Stimulated activated CD8-positive, alpha-beta memory T cell treated with anti-CD3 and anti-CD28 coated beads, Interleukin-2, amount 100 ng/mL, for 1 hour (primary cell): ENCODE results near the gene ZSWIM3.

Source experiments
- DNase-seq, 2 donors: peaks; one replicate each; pipeline ENCODE4 v3.0.0-alpha.2; 2020; ENCODE audit warnings: low read depth in 2 of 2

The ZSWIM3 gene

DNA sequence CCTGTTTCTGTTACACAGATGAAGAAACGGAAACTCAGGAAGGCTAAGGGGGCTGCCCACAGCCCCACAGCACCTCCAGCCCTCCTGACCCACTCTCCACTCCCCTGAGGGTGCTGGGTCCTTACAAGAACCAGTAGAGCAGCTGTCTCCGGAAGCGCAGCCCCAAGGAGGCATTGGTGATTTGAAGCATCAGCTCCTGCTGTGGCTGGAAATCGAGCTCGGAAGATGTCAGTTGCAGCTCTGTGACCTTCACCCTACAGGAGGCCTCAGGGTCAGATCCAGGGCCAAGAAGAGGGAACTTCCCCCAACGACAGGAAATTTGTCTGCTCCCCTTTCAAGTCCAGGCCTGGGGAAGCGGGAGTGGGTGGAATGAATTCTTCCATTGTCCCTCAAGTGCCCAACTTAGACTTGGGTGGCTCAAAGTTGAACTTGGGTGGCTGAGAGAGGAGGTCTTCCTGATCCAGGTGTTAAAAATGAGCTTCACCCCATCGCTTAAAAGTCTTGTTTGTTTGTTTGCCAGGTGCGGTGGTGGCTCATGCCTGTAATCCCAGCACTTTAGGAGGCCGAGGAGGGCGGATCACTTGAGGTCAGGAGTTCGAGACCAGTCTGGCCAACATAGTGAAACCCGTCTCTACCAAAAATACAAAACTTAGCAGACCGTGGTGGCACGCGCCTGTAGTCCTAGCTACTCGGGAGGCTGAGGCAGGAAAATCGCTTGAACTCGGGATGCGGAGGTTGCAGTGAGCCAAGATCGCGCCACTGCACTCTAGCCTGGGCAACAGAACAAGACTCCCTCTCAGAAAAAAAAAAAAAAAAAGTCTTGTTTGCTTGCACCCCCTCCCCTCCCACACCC lies 52.6 kb downstream of the ZSWIM3 start:
- DNase-seq = no peak

DNA sequence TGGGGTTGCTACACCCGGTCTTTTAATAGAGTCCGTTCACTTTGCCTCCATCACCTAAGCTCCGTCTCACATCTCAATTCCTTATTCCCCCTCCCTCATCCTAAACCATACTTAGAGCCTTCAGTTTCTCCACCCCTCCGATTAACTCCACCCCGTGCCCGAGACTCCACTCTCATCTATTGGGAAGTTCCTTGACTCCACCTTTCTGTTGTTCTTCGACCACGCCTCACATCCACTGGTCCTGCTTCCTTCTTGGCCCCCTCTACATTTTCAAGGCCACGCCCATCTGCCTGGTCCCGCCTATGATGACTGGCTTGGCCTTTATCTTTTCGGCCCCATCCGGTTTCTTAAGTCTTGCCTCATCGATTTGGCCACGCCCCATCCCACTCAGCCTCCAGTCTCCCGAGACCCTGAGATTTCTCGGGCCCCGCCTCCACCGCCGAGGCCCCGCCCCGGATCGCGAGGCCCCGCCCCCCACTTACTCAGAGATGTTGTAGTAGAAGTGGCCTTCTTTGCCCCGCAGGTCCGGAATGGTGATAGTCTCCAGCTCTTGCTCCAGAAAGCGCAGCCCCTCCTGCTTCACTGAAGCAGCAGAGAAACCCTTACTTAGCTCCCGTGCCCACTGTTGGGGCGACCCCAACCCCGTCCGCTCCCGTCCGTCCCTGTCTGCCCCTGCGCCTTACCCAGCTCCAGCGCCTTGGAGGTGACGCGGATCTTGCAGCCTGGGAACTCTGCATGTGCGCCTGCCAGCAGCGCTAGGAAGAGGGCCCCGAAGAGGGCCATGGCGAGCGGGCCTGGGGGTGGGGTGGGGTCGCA lies 53.5 kb downstream of the ZSWIM3 start:
- peak; percentile 79 for DNase-seq

DNA sequence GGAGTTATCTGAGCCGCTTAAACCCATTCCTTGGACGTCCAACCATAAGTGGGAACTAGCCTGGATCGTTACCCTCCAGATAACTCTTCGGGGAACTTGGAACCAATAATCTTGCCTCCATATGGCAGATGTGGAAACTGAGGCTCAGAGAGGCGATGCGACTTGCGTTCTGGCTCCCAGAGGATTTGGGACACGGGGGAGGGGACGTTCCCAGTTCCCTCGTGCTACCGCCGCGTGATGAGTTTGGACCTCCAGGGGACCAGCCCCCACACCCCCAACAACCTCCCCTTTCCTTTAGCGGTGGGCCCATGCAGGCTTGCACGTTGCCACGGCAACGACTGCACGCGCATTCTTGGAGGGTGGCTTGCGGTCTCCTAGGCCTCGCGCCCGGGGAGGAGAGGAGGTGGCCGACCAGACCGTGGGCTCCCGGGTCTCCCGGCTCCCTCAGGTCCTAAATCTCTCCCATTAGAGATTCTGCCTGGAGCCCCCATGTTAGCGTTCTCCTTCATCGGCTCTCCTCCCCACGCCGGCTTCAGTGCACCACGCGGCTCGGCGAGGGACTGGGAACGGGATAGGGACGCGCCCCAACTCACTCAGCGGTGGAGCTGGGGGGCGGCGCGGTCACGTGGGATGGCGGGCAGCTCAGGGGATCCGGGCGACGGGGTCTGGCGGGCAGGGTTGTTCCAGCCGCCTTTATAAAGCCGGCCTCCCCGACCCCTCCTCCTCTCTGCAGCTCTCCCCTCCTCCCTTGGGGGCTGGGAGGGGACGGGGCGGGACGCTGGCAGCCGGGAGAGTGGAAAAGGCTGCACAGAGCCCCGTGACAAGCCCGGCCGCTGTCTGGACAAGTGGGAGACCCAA lies 54.3 kb downstream of the ZSWIM3 start, which contains the start of gene PLTP:
Gene PLTP, minus strand, starts transcription at position 670 of the 858 bp plus-strand sequence. CDS start 703 bp downstream, outside the sequence.
- DNase-seq = no peak

DNA sequence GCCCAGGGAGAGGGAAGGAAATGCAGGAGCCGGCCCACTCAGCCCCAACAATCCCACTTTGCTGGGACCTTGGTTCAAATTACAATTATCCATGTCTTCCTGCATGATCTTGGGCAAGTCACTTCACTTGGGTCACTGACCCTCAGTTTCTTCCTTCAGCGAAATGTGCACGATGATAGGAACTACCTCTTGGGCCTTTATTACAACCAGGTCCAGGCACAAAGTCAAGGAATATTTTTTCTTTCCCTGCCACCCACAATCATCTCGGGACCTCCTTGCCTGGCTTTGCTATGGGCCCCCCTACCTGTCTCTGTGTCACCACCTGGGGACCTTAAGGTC lies 54.9 kb downstream of the ZSWIM3 start:
- no peak for DNase-seq

DNA sequence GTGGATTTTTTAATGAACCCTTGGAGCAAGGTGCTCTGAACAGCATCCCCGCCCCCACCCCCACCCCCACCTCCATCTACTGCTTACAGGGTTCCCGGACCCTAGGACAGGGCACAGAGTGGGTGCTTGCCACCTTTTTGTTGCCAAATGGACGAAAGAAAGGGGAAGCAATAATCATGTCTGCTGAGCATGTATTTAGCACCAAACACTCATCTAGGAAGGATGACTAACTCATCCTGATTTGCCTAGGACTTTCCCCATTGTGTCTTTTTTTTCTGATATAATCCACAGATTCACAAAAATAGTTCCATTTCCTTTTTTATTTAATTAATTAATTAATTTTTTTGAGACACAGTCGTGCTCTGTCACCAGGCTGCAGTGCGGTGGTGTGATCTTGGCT lies 55.7 kb downstream of the ZSWIM3 start:
- no peak for DNase-seq

DNA sequence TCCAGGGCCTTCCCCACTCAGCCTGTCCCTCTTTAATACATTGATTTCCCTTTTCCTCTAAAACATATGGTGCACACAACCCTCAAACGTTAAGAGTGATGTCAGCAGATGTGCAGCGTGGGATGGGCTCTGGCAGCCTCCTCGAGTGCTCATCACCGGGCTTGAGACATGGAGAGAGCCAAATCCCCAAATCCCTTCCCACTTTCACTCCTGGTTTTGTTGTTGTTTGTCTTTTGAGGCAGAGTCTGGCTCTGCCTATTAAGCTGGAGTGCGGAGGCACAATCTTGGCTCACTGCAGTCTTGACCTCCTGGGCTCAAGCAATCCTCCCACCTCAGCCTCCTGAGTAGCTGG lies 60.4 kb downstream of the ZSWIM3 start:
- DNase-seq = no peak

DNA sequence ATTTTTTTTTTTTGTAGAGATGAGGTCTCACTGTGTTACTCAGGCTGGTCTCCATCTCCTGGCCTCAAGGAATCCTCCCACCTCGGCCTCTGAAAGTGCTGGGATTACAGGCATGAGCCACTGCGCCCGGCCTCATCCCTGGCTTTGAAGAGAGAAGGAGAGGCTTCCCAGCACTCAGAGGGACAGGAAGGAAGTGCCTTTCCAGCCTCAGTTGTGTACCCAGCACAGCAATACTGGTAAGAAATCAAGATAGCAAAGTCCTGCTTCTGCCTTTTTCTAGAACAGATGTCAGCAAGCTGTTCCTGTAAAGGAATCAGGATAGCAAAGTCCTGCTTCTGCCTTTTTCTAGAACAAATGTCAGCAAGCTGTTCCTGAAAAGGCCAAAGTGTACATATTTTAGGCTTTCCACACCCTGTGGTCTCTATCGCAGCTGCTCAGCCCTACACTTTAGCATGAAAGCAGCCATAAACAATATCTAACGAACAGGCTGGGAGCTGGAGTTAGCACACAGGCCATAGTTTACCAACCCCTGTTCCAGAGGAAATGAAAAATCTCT lies 60.8 kb downstream of the ZSWIM3 start:
- DNase-seq = no peak

DNA sequence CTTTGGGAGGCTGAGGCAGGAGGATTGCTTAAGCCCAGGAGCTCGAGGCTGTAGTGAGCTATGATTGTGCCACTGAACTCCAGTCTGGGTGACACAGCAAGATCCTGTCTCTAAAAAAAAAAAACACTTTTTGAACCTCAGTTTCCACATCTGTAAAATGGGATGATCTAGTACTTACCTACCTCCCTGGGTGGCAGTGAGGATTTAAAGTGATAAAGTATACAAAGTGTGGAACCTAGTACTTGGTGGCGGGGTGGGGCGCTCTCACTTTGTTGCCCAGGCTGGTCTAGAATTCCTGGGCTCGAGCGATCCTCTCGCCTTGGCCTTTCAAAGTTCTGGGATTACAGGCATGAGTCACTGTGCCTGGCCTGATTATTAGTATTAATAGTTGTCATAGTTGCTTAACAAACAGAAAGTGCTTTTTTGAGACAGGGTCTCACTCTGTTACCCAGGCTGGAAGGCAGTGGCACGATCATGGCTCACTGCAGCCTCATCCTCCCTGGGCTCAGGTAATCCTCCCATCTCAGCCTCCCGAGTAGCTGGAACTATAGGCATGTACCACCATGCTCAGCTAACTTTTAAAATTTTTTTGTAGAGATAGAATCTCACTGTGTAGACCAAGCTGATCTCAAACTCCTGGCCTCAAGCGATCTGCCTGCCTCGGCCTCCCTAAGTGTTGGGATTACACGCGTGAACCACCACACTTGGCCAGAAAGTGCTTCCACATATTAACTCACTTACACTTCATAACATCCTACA lies 61.5 kb downstream of the ZSWIM3 start:
- DNase-seq = no peak

DNA sequence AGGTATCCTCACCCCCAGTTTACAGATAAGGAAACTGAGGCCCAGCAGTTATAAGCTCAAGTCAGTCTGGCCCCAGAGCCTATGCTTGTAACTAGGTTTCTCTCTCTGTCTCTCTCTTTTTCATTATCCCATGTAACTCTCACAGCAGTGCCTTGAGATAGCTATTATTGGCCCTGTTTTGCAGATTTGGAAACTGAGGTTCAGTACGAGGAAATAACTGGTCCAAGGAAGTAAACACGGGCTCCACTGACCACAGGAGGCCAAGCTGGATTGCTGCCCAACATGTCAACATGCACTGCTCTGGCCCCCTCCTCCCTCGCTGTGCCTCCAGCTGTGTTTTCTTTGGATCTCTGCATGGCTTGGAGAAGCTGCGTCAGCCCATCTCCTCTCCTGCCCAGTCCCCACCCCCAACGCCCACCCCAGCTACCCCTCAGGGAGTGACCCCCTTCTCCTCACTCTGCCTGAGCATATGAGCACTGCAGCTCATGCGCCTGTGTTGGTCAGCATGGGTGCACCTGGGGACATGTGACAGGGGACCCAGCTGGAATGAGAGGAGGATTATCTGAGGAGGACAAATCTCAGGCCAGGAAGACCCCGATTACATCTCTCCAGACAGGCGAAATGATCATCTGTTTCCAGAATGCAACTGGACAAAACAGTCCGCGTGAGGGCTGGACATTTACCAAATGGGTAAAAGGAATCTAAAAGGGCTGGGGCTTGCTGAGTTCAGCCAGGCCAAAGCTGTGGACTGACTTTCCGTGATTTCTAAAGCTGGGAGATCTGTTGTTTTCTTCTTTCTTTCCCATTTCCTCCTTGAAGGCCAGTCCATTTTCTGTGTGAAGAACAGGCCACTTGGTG lies 62.4 kb downstream of the ZSWIM3 start:
- no peak for DNase-seq

DNA sequence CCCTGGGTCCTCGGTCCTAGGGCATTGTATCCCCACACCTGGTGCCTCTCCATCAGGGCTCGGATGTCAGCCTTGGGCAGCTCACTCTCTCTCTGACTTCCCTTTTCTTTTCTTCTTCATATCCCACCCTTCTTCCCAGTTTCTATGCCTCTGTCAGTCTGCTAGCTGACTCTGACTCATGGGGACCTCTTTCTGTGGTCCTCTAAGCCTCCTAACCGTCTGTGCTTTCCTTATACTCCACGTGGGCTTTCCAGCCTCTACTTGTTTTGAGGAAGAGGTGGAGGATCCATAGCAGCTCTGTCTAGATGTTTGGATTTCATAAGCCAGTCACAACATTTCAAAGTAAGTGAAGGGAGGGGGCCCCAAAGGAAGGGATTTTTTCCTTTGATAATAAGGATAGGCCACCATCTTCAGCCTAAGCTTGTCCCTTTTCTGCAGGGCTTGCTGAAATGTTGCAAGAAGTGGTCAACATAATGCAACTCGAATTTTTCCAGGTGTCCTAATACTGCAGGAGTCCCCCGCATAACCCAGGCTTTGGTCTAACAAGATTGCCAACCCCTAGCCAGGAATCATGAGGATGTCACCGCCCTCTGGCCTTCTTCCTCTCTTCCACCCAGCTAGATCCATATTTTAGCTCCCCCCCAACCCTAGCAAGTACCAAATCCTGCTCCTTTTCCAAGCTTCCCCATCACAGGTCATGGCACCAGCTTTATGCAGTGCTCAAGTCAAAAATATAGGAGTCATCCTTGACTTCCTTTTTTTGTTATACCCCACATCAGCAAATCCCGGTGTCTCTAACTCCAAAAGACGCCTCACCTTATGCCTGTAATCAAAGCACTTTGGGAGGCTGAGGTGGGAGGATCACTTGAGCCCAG lies 63.3 kb downstream of the ZSWIM3 start:
- no peak for DNase-seq

DNA sequence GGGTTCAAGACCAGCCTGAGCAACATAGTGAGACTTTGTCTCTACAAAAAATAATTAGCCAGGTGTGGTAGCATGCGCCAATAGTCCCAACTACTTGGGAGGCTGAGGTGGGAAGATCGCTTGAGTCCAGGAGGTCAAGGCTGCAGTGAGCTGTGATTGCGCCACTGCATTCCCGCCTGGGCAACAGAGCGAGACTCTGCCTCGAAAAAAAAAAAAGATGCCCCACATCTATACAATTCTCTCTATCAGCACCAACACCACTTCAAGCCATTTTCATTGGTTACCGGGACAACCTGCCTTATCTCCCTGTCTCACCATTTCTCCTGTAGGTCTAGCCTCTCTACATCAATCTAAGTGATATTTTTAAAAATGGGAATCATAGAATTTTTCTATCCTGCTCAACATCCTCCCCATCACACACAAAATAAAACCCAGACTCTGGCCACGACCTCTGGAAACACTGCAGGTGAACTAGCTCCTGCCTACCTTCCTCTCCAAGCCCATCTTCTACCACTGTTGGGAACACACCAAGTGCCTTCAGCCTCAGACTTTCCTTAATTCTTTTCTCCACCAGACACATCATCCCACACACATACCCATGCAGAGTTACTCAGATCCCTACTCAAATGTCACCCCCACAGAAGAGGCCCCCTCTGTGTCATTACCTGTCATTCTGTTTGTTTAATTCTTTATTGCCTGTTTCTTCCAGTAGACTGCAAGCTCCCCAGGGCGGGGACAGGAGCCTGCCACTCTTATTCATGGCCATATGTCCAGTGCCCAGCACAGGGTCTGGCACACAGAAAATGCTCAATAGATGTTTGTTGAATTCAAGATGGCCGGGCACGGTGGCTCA lies 64.1 kb downstream of the ZSWIM3 start:
- no peak for DNase-seq

DNA sequence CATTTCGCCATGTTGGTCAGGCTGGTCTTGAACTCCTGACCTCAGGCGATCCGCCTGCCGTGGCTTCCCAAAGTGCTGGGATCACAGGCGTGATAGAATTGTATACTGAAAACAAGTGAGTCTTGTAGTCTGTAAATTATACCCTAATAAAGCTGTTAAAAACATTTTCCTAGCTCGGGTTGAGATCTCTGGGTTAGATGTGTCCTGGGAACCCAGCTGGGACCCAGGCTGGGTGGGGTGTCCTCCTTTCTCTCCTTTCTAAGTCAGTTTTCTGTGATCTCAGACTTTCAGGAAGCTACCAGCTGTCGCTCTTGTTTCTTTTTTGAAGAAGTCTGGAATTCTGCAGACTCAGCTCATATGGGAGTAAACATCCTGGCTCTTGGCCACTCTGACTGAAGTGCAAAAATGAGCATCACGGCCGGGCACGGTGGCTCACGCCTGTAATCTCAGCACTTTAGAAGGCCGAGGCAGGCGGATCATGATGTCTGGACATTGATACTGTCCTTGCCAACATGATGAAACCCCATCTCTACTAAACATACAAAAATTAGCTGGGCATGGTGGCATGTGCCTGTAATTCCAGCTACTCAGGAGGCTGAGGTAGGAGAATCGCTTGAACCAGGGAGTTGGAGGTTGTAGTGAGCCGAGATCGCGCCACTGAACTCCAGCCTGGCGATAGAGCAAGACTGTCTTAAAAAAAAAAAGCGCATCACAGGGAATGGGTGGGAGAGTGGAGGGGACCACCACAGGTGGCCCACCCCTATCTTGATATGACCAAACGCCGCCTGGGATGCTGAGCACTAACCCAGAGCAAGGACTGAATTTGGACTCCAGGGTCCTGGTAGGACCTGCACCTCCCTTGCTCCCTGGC lies 67.2 kb downstream of the ZSWIM3 start:
- no peak for DNase-seq

DNA sequence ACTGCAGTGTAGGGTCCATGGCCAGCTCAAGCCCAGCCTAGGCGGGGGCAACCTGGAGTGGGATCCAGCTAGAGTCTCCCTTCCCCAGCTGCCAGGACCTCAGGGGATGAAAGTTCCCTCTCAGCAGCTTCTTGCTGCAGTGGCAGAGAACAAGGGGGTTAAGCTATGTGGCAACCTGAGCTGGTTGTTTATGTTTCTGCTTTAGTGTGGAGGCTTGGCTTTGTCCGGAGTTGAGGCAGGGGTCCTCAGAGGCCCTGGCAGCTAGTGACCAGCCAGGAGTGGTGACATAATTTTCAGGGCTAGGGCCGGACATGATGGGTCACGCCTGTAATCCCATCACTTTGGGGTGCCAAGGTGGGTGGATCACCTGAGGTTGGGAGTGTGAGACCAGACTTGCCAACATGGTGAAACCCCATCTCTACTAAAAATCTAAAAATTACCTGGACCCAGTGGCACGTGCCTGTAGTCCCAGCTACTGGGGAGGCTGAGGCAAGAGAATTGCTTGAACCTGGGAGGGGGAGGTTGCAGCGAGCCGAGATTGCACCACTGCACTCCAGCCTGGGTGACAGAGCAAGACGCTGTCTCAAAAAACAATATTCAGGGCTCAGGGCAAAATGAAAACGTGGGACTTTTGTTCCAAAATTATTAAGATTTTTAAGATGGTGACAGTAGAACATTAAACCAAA lies 68.5 kb downstream of the ZSWIM3 start:
- DNase-seq = no peak

DNA sequence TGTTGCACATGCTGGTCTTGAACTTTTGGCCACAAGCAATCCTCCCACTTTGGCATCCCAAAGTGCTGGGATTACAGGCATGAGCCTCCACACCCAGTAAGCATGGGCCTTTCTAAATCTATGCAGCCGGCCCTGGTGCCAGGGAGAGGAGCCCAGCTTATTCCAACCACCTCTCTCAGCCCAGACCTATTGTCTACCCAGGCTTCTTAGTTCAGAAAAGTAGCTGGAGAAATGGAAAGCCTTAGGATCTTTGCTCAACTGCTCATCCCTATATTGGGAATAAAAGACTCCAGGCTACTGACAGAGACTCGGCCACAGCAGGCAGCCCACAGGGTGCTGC lies 69.3 kb downstream of the ZSWIM3 start:
- DNase-seq = no peak

DNA sequence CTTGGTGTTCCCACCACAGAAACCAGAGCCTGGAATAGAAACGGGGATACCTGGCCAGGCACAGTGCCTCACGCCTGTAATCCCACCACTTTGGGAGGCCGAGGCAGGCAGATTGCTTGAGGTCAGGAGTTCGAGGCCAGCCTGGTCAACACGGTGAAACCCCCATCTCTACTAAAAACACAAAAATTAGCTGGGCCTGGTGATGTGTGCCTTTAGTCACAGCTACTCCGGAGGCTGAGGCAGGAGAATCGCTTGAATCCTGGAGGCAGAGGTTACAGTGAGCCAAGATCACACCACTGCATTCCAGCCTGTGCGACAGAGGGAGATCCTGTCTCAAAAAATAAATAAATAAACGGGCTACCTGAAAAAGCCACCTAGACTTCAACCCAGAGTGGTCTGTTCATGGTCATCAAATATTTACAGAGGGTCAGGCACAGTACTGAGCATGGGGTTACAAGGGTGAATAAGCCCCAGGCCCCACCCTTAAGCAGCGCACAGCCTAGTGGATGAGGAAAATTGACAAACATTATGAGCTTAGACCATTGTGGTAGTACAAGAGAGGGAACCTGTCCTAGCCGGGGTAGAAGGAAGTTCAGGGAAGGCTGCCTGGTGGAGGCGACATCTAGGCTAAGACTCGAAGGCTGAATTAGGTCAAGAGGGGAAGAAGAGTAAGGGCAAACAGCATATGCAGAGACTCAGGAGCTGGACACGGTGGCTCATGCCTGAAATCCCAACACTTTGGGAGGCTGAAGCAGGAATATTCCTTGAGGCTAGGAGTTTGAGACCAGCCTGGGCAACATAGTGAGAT lies 69.9 kb downstream of the ZSWIM3 start:
- DNase-seq = no peak
